GM13976 (cell line): ENCODE data around the gene DAP.

Source experiments
- DNase-seq: peaks from one replicate; pipeline ENCODE4 v3.0.0; 2012; ENCODE audit warnings: low spot score
- CTCF ChIP-seq: IDR thresholded peaks from 2 replicates; pipeline ENCODE4 v1.5.1; 2012; ENCODE audit warnings: borderline replicate concordance, mild to moderate bottlenecking; ENCODE audit not compliant: insufficient read depth; ENCODE audit errors: extremely low read depth, missing control alignments, control extremely low read depth
- in situ Hi-C: fragments of 300-500 bp; cut with MboI; formaldehyde crosslinking; loops from one replicate; pipeline ENCODE4 v1.12.0; 2022; ENCODE audit warnings: low sequenced_read_pairs, mixed read lengths, inconsistent platforms; ENCODE audit not compliant: unreplicated experiment

Gene DAP

GRCh38 chr5:10756549-10756948, 4.5 kb downstream of the DAP start:
- no peak for TF ChIP-seq CTCF
- no peak for DNase-seq
- in situ Hi-C loops, result no loop called here

GRCh38 chr5:10753178-10753577, 7.9 kb downstream of the DAP start:
- DNase-seq, result no peak
- no peak for TF ChIP-seq CTCF
- in situ Hi-C loops, result no loop called here

- DNase-seq, result no peak
- in situ Hi-C loops, result no loop called here
- no peak for TF ChIP-seq CTCF
Measured at GRCh38 chr5:10752451-10752850, 8.6 kb downstream of the DAP start.

DNA sequence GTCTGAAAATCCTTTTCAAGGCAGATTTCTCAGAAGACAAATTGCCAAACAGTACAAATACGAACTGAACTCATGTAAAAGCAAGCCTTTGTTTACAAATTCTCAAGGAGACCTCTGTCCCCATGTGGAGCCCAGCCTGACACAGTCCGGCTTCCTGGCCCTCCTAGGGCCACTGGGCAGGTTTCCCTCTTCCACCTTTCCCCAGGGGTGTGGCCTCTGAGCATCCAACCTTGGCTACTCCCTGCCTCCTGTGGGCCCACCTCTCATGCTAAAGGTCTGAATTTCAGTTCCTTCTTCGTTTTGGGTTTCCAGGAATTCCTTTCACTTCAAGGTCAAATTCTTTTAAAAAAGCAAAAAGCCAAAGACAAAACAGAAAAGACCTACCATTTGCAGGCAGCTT, 10.1 kb downstream of the DAP start:
- DNase-seq, result no peak
- no peak for TF ChIP-seq CTCF
- in situ Hi-C loops, result no loop called here

DNA sequence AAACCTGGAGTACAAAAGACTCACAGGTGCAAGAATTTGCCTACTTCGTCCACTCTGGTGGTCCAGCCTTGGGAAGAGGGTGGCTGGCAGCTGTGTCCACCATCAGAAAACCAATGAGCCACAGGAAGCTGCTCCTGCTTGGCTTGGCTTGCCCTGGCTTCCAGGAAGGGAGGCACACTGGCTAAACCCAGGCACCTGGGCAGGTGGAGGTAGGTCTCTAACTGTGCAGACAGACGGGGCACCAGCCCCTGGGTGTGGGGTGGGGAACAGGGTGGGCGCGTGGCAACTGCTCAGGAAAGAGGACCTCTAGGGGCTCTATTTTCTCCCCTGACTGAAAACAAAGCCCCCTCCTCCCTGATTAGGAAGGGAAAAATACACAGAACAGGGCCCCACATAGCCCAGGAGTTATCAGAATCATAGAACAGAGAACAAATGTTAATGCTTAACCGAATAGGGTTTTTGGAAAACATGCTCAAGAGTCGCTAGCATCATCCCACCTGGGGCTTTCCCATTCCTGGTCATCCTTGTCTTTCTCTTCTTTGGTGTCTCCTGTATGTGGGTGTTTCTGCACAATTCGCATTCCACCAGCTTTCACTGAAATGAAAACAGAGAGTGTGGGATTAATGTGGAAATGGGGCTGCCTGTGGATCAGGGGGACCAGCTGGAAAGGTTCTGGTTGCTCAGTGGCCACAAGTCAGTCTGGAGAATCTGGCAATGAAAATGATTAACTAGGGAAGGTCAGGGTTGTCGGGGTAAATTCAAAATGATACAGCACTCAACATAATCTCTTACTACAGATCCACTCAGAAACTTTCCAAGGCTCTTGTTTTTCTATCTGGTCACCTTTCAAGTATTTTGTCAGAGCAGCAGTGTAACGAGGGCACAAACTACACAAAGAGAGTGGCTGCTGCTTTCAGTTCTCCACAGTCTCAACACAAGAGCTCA, 13.1 kb downstream of the DAP start:
- in situ Hi-C loops, result no loop called here
- no peak for DNase-seq
- no peak for TF ChIP-seq CTCF

DNA sequence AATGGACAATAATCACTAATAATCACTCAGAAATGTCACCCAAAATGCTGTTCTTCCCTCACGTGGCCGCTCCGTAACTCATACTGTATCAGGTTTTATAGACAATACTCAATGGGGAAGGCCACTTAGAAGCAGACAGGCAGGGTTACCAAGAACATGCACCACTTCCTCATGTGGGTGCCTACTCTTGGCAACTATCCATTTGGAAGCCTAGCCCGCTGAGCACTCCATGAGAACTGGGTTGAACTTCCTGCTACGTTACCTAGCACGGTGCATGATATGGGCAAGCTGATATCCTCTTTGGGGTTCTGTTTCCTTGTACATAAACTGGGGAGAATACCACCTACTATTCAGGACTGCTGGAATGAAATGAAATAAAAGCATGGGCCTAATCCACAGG, 14.3 kb downstream of the DAP start:
- TF ChIP-seq CTCF, result no peak
- in situ Hi-C loops, result no loop called here
- DNase-seq, result no peak

GRCh38 chr5:10745133-10745532, 15.9 kb downstream of the DAP start:
- TF ChIP-seq CTCF, result no peak
- in situ Hi-C loops, result no loop called here
- DNase-seq, result no peak
